ENCODE data around the gene PCK2.

DNA sequence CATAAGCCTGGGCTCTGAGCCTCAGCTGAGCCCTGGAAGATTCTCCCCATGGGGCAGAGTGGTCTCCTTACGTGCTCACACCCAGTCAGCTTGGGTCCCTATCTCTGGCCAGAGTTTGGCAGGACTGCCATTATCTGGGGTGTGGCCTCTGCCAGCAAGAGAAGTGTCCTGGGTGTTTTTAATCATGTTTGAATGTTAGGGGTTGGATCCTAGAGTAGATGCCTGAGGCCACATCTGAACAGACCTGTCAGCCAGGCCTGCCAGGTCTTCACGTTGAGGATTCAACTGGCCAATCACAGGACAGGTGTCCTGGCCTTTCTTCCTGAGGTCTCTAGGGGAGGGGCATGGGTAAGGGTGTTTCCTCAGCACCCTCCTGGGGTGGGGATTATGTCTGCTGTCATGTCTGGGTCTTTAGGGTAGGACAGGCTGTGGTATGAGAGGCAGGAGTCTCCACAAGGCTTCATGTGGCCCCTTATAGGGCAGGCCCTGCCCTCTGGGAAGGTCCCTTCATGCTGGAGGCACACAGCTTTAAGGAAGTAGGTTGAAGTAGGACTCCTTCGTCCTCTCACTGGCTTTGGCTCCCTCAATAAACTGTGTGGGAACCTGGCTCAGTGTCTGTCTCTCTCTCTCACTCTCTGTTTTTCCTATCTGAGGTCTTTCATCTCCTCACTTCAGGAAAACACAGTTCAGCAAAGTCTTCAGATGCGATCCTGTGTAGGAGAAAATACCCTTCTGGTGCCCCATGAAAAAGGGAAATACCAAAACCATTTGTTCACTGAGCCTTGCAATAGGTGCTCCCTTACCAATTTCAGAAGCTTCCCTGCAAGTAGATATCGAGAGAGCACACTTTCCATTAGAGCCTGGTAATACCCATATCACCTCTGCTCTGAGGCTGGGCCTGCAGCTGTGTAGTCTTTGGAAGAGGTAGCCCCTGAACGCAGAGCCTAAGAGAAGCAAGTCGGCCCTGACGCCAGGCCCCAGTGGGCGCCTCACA is 29.6 kb downstream of the PCK2 start:
- TF ChIP-seq, protein P1, sequence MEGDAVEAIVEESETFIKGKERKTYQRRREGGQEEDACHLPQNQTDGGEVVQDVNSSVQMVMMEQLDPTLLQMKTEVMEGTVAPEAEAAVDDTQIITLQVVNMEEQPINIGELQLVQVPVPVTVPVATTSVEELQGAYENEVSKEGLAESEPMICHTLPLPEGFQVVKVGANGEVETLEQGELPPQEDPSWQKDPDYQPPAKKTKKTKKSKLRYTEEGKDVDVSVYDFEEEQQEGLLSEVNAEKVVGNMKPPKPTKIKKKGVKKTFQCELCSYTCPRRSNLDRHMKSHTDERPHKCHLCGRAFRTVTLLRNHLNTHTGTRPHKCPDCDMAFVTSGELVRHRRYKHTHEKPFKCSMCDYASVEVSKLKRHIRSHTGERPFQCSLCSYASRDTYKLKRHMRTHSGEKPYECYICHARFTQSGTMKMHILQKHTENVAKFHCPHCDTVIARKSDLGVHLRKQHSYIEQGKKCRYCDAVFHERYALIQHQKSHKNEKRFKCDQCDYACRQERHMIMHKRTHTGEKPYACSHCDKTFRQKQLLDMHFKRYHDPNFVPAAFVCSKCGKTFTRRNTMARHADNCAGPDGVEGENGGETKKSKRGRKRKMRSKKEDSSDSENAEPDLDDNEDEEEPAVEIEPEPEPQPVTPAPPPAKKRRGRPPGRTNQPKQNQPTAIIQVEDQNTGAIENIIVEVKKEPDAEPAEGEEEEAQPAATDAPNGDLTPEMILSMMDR (IDR thresholded peaks at IDR 0.05; ENCODE audit: extremely low read depth in 1 of 2, insufficient read depth in 1 of 2, low read depth in 1 of 2, low read length in 2 of 2): no peak
- no peak for TF ChIP-seq POLR2A (IDR thresholded peaks at IDR 0.05; ENCODE audit: low read depth, low read length)
- no peak for TF ChIP-seq EZH2 (IDR thresholded peaks at IDR 0.05; ENCODE audit: borderline replicate concordance, low read depth, low read length, severe bottlenecking)
- no peak for TF ChIP-seq POLR2AphosphoS5 (IDR thresholded peaks at IDR 0.05; ENCODE audit: insufficient read depth, low read depth, low read length)
- TF ChIP-seq, protein P2, sequence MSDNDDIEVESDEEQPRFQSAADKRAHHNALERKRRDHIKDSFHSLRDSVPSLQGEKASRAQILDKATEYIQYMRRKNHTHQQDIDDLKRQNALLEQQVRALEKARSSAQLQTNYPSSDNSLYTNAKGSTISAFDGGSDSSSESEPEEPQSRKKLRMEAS (IDR thresholded peaks at IDR 0.05; ENCODE audit: insufficient read depth, insufficient read length): no peak
